Measurements from ENCODE around the gene PDZD7.
A peak's percentile ranks its signal among the peaks of the same experiment; 100 is the strongest.
"Not testable (repeated sequence)": the region's sequence is repeated elsewhere in the genome, so short reads cannot be mapped to it uniquely, and the experiment has no call there.

PDZD7 gene

GRCh38 chr10:100976906-100977305 is 54.0 kb downstream of the PDZD7 start:
- no peak for DNase-seq (ENCODE audit: low read depth)
- no peak overlapping the region for H3K4me3 ChIP-seq (ENCODE audit: low read depth, low read length)

GRCh38 chr10:100975397-100975796 is 55.5 kb downstream of the PDZD7 start:
- DNase-seq (ENCODE audit: low read depth); H3K4me3 ChIP-seq (ENCODE audit: low read depth, low read length): not testable (repeated sequence)

GRCh38 chr10:100972904-100973535 is 57.9 kb downstream of the PDZD7 start:
- no peak for DNase-seq (ENCODE audit: low read depth)
- no peak overlapping the region for H3K4me3 ChIP-seq (ENCODE audit: low read depth, low read length)

GRCh38 chr10:100972115-100972903 is 58.6 kb downstream of the PDZD7 start:
- H3K4me3 ChIP-seq (ENCODE audit: low read depth, low read length), result no peak overlapping the region
- DNase-seq (ENCODE audit: low read depth), result no peak

GRCh38 chr10:100970914-100971811 is 59.8 kb downstream of the PDZD7 start:
- H3K4me3 ChIP-seq (ENCODE audit: low read depth, low read length), result no peak overlapping the region
- DNase-seq (ENCODE audit: low read depth), result no peak

- H3K4me3 ChIP-seq (ENCODE audit: low read depth, low read length), result peak overlapping the region; percentile 72
- no peak for DNase-seq (ENCODE audit: low read depth)
Observed at GRCh38 chr10:100970076-100970913, 60.6 kb downstream of the PDZD7 start.

- no peak for DNase-seq (ENCODE audit: low read depth)
Observed at GRCh38 chr10:100969187-100970075, 61.5 kb downstream of the PDZD7 start, which contains the start of gene SEMA4G. Gene SEMA4G, plus strand, starts transcription at chr10:100969504. Its CDS starts 3,409 bp downstream, at chr10:100972913.

GRCh38 chr10:100968863-100969186 is 62.1 kb downstream of the PDZD7 start:
- DNase-seq (ENCODE audit: low read depth), result no peak

More at GRCh38 chr10:100969187-100970075, 61.5 kb downstream of the PDZD7 start, which contains the start of gene SEMA4G:
- H3K4me3 ChIP-seq (ENCODE audit: low read depth, low read length), result peak within 1 kb of the TSS; percentile 72

GRCh38 chr10:100968062-100968736 is 62.7 kb downstream of the PDZD7 start:
- DNase-seq (ENCODE audit: low read depth), result no peak
- no peak overlapping the region for H3K4me3 ChIP-seq (ENCODE audit: low read depth, low read length)

More at GRCh38 chr10:100968863-100969186, 62.1 kb downstream of the PDZD7 start:
- H3K4me3 ChIP-seq (ENCODE audit: low read depth, low read length), result peak overlapping the region; percentile 72

GRCh38 chr10:100967332-100967731 is 63.6 kb downstream of the PDZD7 start:
- no peak for DNase-seq (ENCODE audit: low read depth)
- H3K4me3 ChIP-seq (ENCODE audit: low read depth, low read length), result no peak overlapping the region

- no peak for DNase-seq (ENCODE audit: low read depth)
- no peak overlapping the region for H3K4me3 ChIP-seq (ENCODE audit: low read depth, low read length)
Observed at GRCh38 chr10:100966887-100967286, 64.0 kb downstream of the PDZD7 start.

- no peak for DNase-seq (ENCODE audit: low read depth)
- H3K4me3 ChIP-seq (ENCODE audit: low read depth, low read length), result no peak overlapping the region
Observed at GRCh38 chr10:100965820-100966219, 65.1 kb downstream of the PDZD7 start.

- no peak for DNase-seq (ENCODE audit: low read depth)
- no peak overlapping the region for H3K4me3 ChIP-seq (ENCODE audit: low read depth, low read length)
Observed at GRCh38 chr10:100963826-100964225, 67.1 kb downstream of the PDZD7 start.

- no peak overlapping the region for H3K4me3 ChIP-seq (ENCODE audit: low read depth, low read length)
- no peak for DNase-seq (ENCODE audit: low read depth)
Observed at GRCh38 chr10:100962351-100963080, 68.4 kb downstream of the PDZD7 start.

- H3K4me3 ChIP-seq (ENCODE audit: low read depth, low read length), result no peak overlapping the region
- no peak for DNase-seq (ENCODE audit: low read depth)
Observed at GRCh38 chr10:100960251-100960650, 70.7 kb downstream of the PDZD7 start.
